GM12878 (cell line): ENCODE measurements around the gene LRRC58. TPM values are rescaled to one million over a fixed set of nuclear protein-coding genes. Genes with fewer than 3 reads are reported as not detected.

Experiments used
- ATAC-seq: fragments of 200-7000 bp; cut with Tn5 transposase; 3 replicates; pipeline ENCODE4 v1.9.1; 2020; ENCODE audit warnings: mild to moderate bottlenecking, moderate library complexity
- BruUV-seq: library from RNA; stranded (reverse); fragments of 400-500 nt; replicated peaks from 2 replicates; lab custom pipeline; 2021; lab: Mats Ljungman, UMichigan
- CTCF ChIA-PET: fragments of 300-600 bp; sonication (Branson Sonifier 250); formaldehyde crosslinking; extraction: SDS; loops from one replicate; lab custom pipeline; 2021; ENCODE audit warnings: inconsistent platforms; lab: Yijun Ruan, JAX
- POLR2A ChIA-PET: fragments of 350-600 bp; formaldehyde crosslinking; extraction: SDS; loops from one replicate; lab custom pipeline; 2021; ENCODE audit warnings: inconsistent platforms; lab: Charles Lee
- RAD21 ChIA-PET: fragments of 300-600 bp; sonication (Branson Sonifier 250); formaldehyde crosslinking; loops from one replicate; lab custom pipeline; 2023; ENCODE audit warnings: antibody characterized with exemption; ENCODE audit not compliant: unreplicated experiment; lab: Charles Lee
- SMC1A ChIA-PET: fragments of 300-600 bp; sonication (Branson Sonifier 250); formaldehyde crosslinking; loops from one replicate; lab custom pipeline; 2023; ENCODE audit not compliant: unreplicated experiment, uncharacterized antibody; lab: Charles Lee
- DNase-seq: peaks from one replicate; pipeline ENCODE4 v3.0.0-alpha.2; 2011; ENCODE audit warnings: low read depth, low spot score
- FAIRE-seq: peaks from 3 replicates; lab custom pipeline; 2011; peaks lifted over from hg19 to GRCh38; lab: Jason Lieb, UNC
- H2AFZ ChIP-seq: 2 replicates; pipeline ENCODE4 v1.6.0; 2011; ENCODE audit warnings: low read depth, low read length, control low read depth; ENCODE audit not compliant: control insufficient read depth
- H3K27ac ChIP-seq: 2 replicates; pipeline ENCODE4 v1.5.1; 2011; ENCODE audit warnings: control low read depth; ENCODE audit not compliant: control insufficient read depth, insufficient read depth
- H3K27me3 ChIP-seq, 2 experiments: replicated peaks in 1 of 2; 2 replicates each; pipeline versions ENCODE4 v1.6.0 to v1.6.1; 2011; ENCODE audit warnings: low read length in 1 of 2; ENCODE audit not compliant: control insufficient read depth in 2 of 2, insufficient read depth in 2 of 2
- H3K36me3 ChIP-seq, 2 experiments: 2 replicates each; pipeline ENCODE4 v1.5.1; 2011; ENCODE audit warnings: low read length in 1 of 2; ENCODE audit not compliant: control insufficient read depth in 2 of 2, insufficient read depth in 2 of 2
- H3K4me1 ChIP-seq: 2 replicates; pipeline ENCODE4 v1.6.1; 2011; ENCODE audit warnings: mild to moderate bottlenecking, low read length, moderate library complexity, mixed read lengths; ENCODE audit not compliant: control insufficient read depth, insufficient read depth
- H3K4me2 ChIP-seq: 2 replicates; pipeline ENCODE4 v1.6.0; 2011; ENCODE audit warnings: control low read depth; ENCODE audit not compliant: control insufficient read depth, insufficient read depth
- H3K4me3 ChIP-seq: fragments of 200-600 bp; sonication (generic); 2 replicates; pipeline ENCODE4 v1.5.1; 2016
- H3K79me2 ChIP-seq: 2 replicates; pipeline ENCODE4 v1.6.0; 2011; ENCODE audit warnings: low read length; ENCODE audit not compliant: control insufficient read depth, insufficient read depth
- H3K9ac ChIP-seq: 2 replicates; pipeline ENCODE4 v1.8.0; 2011; ENCODE audit warnings: low read length, control low read depth, mixed read lengths; ENCODE audit not compliant: control insufficient read depth, insufficient read depth
- H3K9me3 ChIP-seq: replicated peaks from 3 replicates; pipeline ENCODE4 v1.5.1; 2011; ENCODE audit warnings: mild to moderate bottlenecking, low read length; ENCODE audit not compliant: control insufficient read depth, insufficient read depth
- H4K20me1 ChIP-seq: 2 replicates; pipeline ENCODE4 v1.6.0; 2011; ENCODE audit not compliant: control insufficient read depth, insufficient read depth
- DPF2 ChIP-seq: fragments of 450-650 bp; IDR thresholded peaks from 2 replicates; pipeline ENCODE4 v1.6.1; 2017; ENCODE audit warnings: mild to moderate bottlenecking
- EGR1 ChIP-seq, 2 experiments: IDR thresholded peaks; 1 replicate in 1 of 2; 2 replicates in 1 of 2; pipeline ENCODE4 v1.6.1; 2011 to 2012; ENCODE audit warnings: low read depth in 2 of 2, low read length in 2 of 2, borderline replicate concordance in 1 of 2, mild to moderate bottlenecking in 1 of 2, moderate library complexity in 1 of 2
- HDGF ChIP-seq: fragments of 450-650 bp; IDR thresholded peaks from 2 replicates; pipeline ENCODE4 v1.6.1; 2016; ENCODE audit warnings: antibody characterized with exemption
- IKZF1 ChIP-seq: fragments of 450-650 bp; conservative IDR thresholded peaks from 2 replicates; pipeline ENCODE4 v1.6.1; 2017; ENCODE audit warnings: antibody characterized with exemption, mild to moderate bottlenecking
- MEF2A ChIP-seq: IDR thresholded peaks from 2 replicates; pipeline ENCODE4 v1.6.1; 2011; ENCODE audit warnings: low read depth, mild to moderate bottlenecking, low read length, moderate library complexity; ENCODE audit not compliant: insufficient read depth
- MEF2B ChIP-seq: fragments of 450-650 bp; IDR thresholded peaks from 2 replicates; pipeline ENCODE4 v1.6.1; 2018; ENCODE audit warnings: mild to moderate bottlenecking, moderate library complexity; ENCODE audit not compliant: partially characterized antibody, poor library complexity, severe bottlenecking
- NFYB ChIP-seq: IDR thresholded peaks from 2 replicates; pipeline ENCODE4 v1.6.1; 2011; ENCODE audit warnings: low read depth, mild to moderate bottlenecking, low read length, improper control_type of control experiment, moderate library complexity; ENCODE audit not compliant: insufficient read depth
- TARDBP ChIP-seq: IDR thresholded peaks from 2 replicates; pipeline ENCODE4 v1.6.1; 2016; ENCODE audit warnings: borderline replicate concordance
- YBX1 ChIP-seq: fragments of 450-650 bp; IDR thresholded peaks from 2 replicates; pipeline ENCODE4 v1.6.1; 2016; ENCODE audit warnings: antibody characterized with exemption
- ZBED1 ChIP-seq: IDR thresholded peaks from 2 replicates; pipeline ENCODE4 v1.6.1; 2016; ENCODE audit warnings: borderline replicate concordance
- WGBS: methylation state at CpG from one replicate; pipeline ENCODE4 v1.1.6; 2016; ENCODE audit warnings: low lambda C conversion rate; ENCODE audit not compliant: insufficient replicate concordance, insufficient coverage; ENCODE audit errors: missing lambda C conversion rate; 5-methylcytosine and 5-hydroxymethylcytosine counted together
- in situ Hi-C: fragments of 300-500 bp; cut with MboI; formaldehyde crosslinking; loops from 9 replicates; pipeline ENCODE4 v1.14.3; 2018; ENCODE audit warnings: mixed read lengths
- intact Hi-C: fragments of 100-400 bp; cut with micrococcal nuclease; formaldehyde crosslinking; loops from one replicate; pipeline ENCODE4 v1.14.2; 2022; ENCODE audit not compliant: unreplicated experiment
- polyA plus RNA-seq, 11 experiments: library from polyadenylated mRNA; depleted of rRNA in 4 of 11; unstranded in 6 of 11; stranded (reverse) in 5 of 11; fragments of >200 nt; fragmentation: Nextera tagmentation in 4 of 11; fragmentation: Illumina TruSeq in 1 of 11; extraction: Ambion mirVana in 4 of 11; extraction: Trizol in 1 of 11; gene quantifications; 1 replicate in 1 of 11; 2 replicates in 10 of 11; pipeline versions ENCODE4 v1.2.1 to v1.2.3, GENCODE V29; 2011 to 2016; ENCODE audit warnings: inconsistent platforms in 2 of 11, missing spikeins in 2 of 11, low read depth in 1 of 11
- total RNA-seq, 4 experiments: library from RNA; depleted of rRNA in 3 of 4; stranded (reverse); fragments of >200 nt in 3 of 4; fragmentation: Illumina TruSeq in 1 of 4; extraction: Trizol in 1 of 4; gene quantifications; 2 replicates each; pipeline versions ENCODE4 v1.2.1 to v1.2.3, GENCODE V29; 2013 to 2021
- TF ChIP-seq, protein P1 (sequence below): fragments of 450-650 bp; IDR thresholded peaks from 2 replicates; pipeline ENCODE4 v1.6.1; 2018; ENCODE audit warnings: borderline replicate concordance, mild to moderate bottlenecking; ENCODE audit not compliant: partially characterized antibody
- TF ChIP-seq, protein P2 (sequence below), 3 experiments: IDR thresholded peaks in 2 of 3; conservative IDR thresholded peaks in 1 of 3; 2 replicates each; pipeline ENCODE4 v1.5.1; 2011; ENCODE audit warnings: low read depth in 3 of 3, low read length in 3 of 3, mild to moderate bottlenecking in 3 of 3, control low read depth in 2 of 3, moderate library complexity in 2 of 3, inconsistent platforms in 1 of 3, mixed read lengths in 1 of 3; ENCODE audit not compliant: control insufficient read depth in 2 of 3, insufficient read depth in 1 of 3; ENCODE audit errors: extremely low read depth in 1 of 3
- TF ChIP-seq, protein P3 (sequence below): fragments of 450-650 bp; formaldehyde crosslinking; IDR thresholded peaks from 2 replicates; pipeline ENCODE4 v1.5.0; 2022; ENCODE audit warnings: mild to moderate bottlenecking, missing genetic modification characterization

The LRRC58 gene
- total and polyA plus RNA-seq, 10 of the 15 experiments (the other 5 are each of a cell fraction or from before 2014, with no cell fraction given) = 7.7 to 29.5 (median 18.8) TPM

DNA sequence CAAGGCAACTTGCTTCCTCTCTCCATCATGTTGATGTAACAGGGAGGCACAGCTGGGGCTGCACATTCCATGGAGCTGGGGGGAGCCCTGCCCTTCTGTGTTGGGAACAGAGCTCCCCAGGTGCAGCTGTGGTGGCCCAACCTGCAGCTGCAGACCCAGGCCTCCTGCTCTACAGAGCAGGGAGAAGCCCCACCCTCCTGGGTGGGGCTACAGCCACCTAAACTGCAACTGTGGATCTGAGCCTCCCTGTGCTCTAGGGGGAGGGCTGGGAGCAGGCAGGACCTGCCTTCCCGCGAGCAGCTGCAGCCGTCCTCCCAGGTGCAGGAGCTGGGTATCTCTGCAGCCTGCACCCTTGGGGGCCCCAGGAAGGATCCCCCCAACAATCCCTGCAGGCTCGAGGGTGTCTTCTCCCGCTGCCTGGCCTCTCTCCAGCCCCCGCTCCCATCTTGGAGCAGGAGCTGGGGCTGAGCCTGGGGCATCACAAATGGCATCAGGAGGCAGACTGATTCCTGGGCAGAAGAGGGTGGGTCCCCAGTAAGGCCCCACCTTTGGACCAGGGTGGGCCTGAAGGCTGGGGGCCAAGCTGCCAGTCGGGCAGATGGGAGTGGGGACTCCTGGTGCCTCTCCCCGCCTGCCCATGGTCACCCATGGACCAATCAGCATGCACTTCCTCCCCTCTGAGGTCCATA is 7.4 kb downstream of the LRRC58 start:
- in situ Hi-C loops (no loop called here), intact Hi-C loops (no loop called here)
- TF ChIP-seq EGR1 (IDR thresholded peaks at IDR 0.05; ENCODE audit: borderline replicate concordance in 1 of 2, low read depth in 2 of 2, low read length in 2 of 2) (no peak), MEF2B (no peak), HDGF (no peak), DPF2 (no peak), TARDBP (no peak), NFYB (no peak), MEF2A (no peak), IKZF1 (no peak), YBX1 (no peak), ZBED1 (no peak)
- TF ChIP-seq, protein P1, sequence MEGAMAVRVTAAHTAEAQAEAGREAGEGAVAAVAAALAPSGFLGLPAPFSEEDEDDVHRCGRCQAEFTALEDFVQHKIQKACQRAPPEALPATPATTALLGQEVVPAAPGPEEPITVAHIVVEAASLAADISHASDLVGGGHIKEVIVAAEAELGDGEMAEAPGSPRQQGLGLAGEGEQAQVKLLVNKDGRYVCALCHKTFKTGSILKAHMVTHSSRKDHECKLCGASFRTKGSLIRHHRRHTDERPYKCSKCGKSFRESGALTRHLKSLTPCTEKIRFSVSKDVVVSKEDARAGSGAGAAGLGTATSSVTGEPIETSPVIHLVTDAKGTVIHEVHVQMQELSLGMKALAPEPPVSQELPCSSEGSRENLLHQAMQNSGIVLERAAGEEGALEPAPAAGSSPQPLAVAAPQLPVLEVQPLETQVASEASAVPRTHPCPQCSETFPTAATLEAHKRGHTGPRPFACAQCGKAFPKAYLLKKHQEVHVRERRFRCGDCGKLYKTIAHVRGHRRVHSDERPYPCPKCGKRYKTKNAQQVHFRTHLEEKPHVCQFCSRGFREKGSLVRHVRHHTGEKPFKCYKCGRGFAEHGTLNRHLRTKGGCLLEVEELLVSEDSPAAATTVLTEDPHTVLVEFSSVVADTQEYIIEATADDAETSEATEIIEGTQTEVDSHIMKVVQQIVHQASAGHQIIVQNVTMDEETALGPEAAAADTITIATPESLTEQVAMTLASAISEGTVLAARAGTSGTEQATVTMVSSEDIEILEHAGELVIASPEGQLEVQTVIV = no peak
- TF ChIP-seq, protein P2, sequence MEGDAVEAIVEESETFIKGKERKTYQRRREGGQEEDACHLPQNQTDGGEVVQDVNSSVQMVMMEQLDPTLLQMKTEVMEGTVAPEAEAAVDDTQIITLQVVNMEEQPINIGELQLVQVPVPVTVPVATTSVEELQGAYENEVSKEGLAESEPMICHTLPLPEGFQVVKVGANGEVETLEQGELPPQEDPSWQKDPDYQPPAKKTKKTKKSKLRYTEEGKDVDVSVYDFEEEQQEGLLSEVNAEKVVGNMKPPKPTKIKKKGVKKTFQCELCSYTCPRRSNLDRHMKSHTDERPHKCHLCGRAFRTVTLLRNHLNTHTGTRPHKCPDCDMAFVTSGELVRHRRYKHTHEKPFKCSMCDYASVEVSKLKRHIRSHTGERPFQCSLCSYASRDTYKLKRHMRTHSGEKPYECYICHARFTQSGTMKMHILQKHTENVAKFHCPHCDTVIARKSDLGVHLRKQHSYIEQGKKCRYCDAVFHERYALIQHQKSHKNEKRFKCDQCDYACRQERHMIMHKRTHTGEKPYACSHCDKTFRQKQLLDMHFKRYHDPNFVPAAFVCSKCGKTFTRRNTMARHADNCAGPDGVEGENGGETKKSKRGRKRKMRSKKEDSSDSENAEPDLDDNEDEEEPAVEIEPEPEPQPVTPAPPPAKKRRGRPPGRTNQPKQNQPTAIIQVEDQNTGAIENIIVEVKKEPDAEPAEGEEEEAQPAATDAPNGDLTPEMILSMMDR (IDR thresholded peaks at IDR 0.05 in 2 of 3, conservative IDR thresholded peaks at IDR 0.05 in 1 of 3; ENCODE audit: control insufficient read depth in 2 of 3, extremely low read depth in 1 of 3, insufficient read depth in 1 of 3, low read depth in 3 of 3, low read length in 3 of 3) = no peak
- TF ChIP-seq, protein P3, sequence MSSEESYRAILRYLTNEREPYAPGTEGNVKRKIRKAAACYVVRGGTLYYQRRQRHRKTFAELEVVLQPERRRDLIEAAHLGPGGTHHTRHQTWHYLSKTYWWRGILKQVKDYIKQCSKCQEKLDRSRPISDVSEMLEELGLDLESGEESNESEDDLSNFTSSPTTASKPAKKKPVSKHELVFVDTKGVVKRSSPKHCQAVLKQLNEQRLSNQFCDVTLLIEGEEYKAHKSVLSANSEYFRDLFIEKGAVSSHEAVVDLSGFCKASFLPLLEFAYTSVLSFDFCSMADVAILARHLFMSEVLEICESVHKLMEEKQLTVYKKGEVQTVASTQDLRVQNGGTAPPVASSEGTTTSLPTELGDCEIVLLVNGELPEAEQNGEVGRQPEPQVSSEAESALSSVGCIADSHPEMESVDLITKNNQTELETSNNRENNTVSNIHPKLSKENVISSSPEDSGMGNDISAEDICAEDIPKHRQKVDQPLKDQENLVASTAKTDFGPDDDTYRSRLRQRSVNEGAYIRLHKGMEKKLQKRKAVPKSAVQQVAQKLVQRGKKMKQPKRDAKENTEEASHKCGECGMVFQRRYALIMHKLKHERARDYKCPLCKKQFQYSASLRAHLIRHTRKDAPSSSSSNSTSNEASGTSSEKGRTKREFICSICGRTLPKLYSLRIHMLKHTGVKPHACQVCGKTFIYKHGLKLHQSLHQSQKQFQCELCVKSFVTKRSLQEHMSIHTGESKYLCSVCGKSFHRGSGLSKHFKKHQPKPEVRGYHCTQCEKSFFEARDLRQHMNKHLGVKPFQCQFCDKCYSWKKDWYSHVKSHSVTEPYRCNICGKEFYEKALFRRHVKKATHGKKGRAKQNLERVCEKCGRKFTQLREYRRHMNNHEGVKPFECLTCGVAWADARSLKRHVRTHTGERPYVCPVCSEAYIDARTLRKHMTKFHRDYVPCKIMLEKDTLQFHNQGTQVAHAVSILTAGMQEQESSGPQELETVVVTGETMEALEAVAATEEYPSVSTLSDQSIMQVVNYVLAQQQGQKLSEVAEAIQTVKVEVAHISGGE (CRISPR knock-in tag) = no peak
- ChIA-PET CTCF (interaction anchor here (1.1 to 1.2 kb wide), 2 partner anchors 9 to 76 kb away, joined by 4 read pairs; no protein-coding TSS in a partner anchor), SMC1A (no interaction called here), RAD21 (no interaction called here), POLR2A (no interaction called here)
- H2AFZ ChIP-seq = no peak overlapping the region
- no peak overlapping the region for H3K9ac ChIP-seq
- no peak overlapping the region for H3K27ac ChIP-seq
- H3K36me3 ChIP-seq = peaks cover 7 to 9% of the 10 kb centered on the region in 2 experiments; a peak in 2 of 4 replicates
- no peak overlapping the region for H3K4me2 ChIP-seq
- H3K27me3 ChIP-seq = no peaks in the 10 kb centered on the region
- H3K4me3 ChIP-seq = no peak overlapping the region
- peaks cover 79% of the 10 kb centered on the region for H3K79me2 ChIP-seq
- H3K9me3 ChIP-seq = peaks cover 26% of the 10 kb centered on the region
- H4K20me1 ChIP-seq = no peaks in the 10 kb centered on the region; the same call in 1 of the 2 replicates
- 98% methylated on average over 8 of the region's 8 CpGs for WGBS
- no peak for DNase-seq
- ATAC-seq = no peak
- 0 out of 2 replicates have a peak, but pooled peaks cover 3% of the 10 kb centered on the region for H3K4me1 ChIP-seq
- no TSS peak for BruUV-seq
- FAIRE-seq = no peak
